HL-60 (cell line): ENCODE measurements around the gene ZSWIM8.

ENCODE experiments used
- CTCF ChIP-seq: IDR thresholded peaks from one replicate; pipeline ENCODE4 v1.5.1; 2011; ENCODE audit warnings: low read length, control low read depth, inconsistent platforms; ENCODE audit not compliant: insufficient read depth
- GABPA ChIP-seq: IDR thresholded peaks from 2 replicates; pipeline ENCODE4 v1.6.1; 2012; ENCODE audit warnings: low read depth
- POLR2AphosphoS5 ChIP-seq: IDR thresholded peaks from 2 replicates; pipeline ENCODE4 v1.6.1; 2012; ENCODE audit warnings: low read depth

DNA sequence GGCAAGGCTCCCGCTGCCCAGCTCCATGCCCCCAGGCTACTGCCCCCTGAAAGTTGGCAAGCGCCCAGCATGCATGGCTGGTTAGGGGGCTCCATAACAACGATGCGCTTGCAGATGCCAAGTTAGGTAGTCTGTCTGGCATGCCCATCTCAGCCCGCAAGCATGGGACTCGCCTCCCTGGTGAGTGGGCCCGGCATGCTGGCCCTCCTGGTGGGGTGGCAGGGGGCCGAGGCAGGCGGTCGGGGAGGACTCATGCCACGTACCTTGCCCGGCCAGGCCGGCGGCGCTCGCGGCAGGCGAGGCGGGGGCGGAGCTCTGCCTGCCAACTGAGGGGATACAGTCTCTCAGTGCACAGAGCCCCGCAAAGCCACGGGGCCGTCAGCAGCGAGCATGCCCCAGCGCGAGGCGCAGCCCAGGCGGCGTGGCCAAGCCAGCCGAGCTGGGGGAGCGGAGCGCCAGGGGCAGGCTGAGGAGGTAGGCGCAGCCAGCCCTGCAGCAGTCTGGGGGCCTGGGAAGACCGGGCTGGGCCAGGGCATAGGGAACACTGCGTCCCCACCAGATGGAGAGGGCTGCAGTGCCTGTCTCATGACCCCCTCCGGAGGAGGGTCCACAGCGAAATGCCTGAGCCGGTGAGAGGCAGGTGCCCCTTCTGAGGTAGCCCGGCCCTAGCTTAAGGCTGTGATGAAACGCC lies 54.0 kb downstream of the ZSWIM8 start:
- TF ChIP-seq CTCF (no peak), GABPA (no peak), POLR2AphosphoS5 (no peak)
